AG08395 (cell line): Measurements from ENCODE around the gene PRTFDC1.
"Not testable (repeated sequence)": the region's sequence is repeated elsewhere in the genome, so short reads cannot be mapped to it uniquely, and the experiment has no call there.

Experiments used
- DNase-seq: peaks from one replicate; pipeline ENCODE4 v3.0.0; 2012; ENCODE audit warnings: mixed read lengths, low spot score

The PRTFDC1 gene, protein sequence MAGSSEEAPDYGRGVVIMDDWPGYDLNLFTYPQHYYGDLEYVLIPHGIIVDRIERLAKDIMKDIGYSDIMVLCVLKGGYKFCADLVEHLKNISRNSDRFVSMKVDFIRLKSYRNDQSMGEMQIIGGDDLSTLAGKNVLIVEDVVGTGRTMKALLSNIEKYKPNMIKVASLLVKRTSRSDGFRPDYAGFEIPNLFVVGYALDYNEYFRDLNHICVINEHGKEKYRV

DNA sequence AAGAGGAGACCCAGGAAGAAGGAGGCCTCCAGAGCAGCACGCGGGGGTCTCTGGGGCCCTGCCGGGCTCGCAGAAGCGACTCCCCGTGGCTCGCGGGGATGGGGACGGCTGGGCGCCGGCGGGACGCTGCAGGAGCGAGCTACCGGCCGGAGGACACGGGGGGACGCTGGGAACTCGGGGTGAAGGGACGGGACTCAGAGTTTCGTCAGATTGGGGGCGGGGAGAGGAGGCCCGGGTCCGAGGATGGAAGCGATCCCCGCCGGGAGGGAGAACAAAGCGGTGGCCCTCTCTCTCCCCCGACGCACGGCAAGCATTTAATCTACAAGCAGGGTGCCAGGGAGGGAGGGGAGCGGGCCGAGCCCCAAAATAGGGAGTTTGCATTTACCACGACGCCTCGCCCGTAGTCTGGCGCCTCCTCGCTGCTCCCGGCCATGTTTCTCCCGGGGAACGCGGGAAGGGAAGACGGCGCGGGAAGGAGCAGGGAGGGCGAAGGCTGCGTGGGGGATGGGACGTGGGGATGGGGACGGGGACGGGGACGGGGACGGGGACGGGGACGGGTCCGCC is at the start of gene PRTFDC1:
PRTFDC1 (minus strand) TSS at position 464 of the 564 bp plus-strand sequence; CDS start at position 433, 31 bp downstream.
- DNase-seq = peak; percentile 36

DNA sequence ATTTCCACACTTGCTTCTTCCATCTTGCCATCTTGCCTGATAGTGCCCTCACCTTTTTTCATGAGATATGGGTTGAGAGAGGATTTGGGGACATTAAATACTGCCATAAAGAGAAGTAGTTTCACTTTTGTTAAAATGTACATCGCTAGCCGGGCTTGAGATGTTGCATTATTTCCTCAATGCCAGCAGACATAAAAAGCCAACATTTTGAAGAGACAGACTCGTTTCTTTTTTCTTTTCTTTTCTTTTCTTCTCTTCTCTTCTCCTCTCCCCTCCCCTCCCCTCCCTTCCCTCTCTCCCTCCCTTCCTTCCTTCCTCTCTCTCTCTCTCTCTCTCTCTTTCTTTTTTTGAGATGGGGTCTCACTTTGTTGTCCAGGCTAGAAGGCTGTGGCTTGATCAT is 45.6 kb upstream of the PRTFDC1 start:
- no peak for DNase-seq

DNA sequence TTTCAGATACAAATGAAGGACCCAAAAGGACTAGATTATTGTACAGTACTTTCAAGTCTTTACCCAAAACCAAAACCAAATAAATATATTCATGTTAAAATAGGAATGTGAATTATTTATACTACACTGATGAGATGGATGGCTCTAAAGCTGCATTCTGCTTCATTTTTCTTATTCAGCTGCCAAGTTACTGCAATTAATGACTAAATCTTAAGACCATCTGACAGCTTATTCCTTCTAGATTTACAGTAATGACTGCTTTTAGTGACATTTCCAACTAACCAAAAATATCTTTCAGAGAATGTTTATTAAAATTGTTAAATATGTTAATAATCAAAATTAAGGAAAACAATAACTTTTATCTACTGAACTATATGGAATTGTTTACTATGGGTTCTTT is 42.7 kb upstream of the PRTFDC1 start:
- no peak for DNase-seq

DNA sequence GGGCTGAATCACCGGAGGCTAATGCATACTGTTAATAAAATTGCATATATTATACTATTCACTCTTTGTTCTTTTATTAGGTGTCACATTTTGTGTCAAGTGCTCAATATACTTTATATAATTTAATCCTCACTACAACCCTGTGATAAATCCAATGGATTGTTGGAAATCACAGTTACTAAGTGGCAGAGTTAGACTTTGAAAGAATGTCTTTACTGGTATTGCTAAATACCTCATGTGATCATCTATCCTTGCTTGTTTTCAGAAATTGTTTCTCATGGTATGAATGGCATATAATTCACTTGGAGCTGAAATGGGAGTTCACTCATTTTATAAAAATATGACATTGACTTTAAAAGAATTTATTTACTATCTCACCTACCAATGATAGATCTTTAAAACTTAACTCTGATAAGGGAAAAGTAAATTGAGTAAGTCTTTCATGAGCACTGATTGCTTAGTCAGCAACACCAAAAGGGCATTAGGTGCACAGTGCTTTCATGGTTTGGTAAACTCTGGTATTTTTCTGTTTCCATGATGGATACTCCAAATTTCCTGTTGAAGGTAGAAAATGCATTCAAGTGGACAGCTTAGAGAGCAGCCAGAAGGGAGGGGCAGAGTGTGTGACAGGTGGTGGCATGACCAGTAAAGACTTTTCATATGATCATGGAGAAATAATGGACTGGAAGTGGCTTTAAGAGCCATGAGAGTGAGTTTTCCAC is 41.0 kb upstream of the PRTFDC1 start:
- DNase-seq = no peak

DNA sequence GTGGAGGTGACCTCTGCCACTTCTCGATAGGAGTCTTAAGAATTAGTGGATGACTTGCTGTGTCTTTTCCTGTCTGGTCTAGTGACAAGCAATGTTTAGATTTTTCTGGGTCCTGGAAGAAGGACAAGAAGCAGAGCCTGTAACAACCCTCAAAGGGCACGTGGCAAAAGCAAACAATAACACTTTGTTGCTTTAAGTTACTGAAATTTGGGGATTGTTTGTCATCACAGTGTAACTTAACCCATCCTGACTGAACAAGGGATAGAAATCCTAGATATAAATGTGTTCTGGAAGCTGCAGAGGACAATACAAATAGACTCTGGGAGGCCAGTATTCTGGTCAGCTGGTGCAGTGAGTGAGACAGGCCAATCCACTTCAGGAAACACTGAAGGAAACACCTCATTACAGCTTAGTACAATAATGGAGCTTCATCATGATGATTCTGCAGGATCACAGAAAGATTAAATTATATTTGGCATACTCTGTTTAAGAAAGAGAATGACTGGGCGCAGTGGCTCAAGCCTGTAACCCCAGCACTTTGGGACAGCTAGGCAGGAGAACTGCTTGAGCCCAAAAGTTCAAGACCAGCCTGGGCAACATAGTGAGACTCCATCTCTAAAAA is 40.2 kb upstream of the PRTFDC1 start:
- no peak for DNase-seq

DNA sequence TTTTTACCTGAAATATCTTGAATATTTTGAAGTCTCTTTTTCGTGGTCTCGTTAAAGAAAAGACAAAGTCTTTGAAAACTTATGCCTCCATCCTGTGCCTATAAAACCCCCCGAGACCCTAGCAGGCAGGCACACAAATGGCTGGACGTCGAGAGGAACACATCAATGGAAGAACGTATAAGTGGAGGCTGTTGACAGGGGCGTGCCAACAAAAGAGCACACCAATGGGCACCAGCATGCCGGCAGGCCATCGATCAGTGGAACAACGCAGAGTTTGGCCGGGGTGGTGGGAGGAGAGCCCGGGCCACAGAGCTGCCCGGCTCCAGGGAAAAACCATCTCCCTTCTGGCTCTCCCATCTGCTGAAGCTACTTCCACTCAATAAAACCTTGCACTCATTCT is 38.9 kb upstream of the PRTFDC1 start:
- DNase-seq = no peak

DNA sequence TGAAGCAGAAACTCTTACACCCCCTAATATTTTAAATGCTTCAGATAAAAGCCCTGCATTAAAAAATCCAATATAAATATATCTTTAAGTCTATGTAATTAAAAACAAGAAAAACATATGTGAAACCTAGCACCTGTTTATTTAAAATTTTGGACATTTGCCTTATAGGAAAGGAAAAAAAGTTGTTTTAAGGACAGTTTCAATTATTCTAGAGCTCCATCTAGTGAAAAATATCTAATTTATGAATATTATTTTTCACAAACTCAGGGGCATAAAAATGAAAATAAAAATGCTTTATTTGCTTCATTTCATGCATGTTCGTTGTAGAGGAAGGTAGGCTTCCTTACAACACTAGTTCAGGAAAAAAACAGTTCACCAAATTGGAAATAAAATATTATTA is 37.5 kb upstream of the PRTFDC1 start:
- no peak for DNase-seq

DNA sequence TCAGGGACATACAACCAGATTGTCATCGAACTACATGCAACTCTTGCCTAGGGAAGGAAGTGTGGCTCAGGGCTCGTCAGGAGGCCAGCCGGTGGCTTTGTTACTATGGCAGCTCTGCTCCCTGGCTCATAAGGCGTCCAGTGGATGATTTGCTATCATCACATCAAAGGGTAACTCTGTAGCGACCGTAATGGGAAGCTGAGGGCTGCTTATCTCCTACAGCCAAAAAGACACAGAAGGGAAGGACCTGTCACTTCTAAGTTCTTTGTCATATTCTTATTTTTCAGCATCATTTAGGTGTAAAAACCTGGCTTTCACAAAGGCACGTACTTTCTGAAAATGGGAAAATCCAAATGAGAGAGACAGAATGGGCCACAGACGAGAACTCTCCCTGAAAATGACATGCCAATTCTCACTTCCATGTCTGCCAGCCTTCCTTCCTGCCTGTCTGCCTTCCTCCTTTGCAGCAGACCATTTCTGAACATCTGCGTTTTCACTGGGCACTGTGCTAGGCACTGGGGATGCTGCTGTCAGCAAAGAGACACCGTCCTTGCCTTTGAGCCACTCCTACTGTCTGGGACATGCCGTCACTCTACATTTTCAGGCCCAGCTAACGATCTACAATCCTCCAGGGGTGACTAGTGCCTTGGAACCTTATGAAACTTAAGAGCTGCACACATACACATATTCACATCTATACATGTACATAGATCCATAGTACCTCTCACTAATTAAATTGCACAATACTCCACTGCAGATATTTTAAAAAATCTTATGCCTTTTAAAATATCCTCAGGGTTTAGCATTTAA is 36.6 kb upstream of the PRTFDC1 start:
- no peak for DNase-seq

DNA sequence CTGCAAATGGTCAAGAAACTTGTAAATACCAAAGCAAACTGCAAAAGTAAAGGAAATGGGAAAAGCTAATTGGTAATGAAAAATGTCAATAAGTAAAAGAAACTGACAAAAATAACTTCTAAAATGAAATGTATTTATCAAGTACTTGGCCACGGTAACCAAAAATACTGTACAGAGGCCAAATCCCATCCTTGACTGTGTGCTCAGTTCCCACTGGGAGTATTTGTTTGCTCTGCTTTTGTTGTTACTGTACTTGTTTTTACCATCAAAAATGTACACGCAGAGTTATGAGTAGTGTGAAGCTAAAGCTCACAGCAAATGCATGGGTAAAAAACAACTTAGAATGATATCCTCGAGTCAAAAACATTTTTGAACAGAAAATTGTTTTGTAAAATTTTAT is 32.5 kb upstream of the PRTFDC1 start:
- no peak for DNase-seq

DNA sequence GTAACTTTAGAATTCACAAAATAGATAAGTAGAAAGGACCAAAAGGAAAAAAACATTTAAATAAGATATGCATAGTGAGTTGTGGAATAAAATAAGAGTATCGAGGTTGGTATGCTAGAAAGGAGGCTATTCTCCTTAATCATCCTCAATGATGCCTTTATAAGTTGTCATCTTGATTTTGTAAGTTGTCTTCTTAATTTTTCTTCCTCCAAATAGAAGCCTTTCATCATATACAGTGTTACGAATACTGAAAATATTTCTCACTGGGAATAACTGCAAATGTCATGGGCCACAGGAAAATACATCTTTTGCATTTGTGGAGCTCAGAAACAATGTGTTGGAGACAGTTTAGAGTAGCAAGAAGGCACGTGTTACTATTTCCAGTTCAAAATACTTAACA is 31.5 kb upstream of the PRTFDC1 start:
- no peak for DNase-seq

DNA sequence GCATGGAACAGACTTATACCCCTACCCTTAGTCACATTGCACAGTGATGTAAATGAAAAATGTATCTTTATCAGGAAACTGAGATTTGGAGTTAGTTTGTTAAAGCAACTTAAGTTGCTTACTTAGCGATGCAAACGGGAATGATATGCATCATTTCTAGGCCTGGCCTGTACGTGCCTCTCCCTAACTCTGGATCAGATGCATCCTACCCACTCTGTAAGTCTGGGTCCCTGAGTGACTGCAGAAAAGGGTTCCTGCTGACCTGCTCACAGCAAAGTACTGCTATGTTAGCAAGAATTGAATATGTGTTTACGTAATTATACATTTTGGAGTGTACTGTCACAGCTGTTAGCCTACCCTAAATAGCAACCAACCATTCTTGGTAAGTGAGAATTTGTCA is 30.7 kb upstream of the PRTFDC1 start:
- DNase-seq = no peak

DNA sequence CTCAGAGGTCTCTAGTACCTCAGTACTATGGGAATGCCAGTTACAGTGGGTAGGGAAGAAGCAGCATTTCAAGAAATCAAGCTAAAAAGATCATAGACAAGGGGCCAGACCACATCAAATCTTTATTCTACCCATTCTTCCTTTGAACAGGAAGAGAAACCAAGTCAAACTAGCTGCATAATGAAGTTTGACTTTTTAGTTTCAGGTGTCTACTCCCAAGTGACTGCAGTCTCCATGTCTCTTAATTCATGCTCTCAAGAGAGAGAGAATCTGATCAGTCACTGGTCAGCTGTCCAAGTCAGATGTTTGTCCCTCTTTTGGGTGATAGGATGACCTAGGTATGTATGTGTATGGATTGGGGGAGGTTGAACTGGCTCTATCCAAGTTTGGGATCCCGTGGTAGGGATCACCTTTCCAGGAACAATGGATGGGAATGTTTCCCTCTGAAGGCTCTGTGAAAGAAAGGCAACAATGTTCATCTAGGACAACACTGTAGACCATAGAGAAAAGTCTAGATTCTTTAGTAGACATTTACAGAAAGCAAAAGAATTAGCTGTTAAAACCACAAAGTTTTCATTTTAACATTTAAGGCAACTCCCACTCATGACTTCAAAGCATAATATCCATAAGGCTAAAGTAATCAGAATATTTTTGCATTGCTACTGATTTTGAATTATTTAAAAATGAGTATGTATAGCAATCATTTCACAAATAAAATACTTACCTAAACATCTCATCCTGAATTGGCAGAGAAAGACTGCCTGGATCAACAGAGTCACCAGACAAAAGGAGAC is 30.1 kb upstream of the PRTFDC1 start:
- DNase-seq = no peak

DNA sequence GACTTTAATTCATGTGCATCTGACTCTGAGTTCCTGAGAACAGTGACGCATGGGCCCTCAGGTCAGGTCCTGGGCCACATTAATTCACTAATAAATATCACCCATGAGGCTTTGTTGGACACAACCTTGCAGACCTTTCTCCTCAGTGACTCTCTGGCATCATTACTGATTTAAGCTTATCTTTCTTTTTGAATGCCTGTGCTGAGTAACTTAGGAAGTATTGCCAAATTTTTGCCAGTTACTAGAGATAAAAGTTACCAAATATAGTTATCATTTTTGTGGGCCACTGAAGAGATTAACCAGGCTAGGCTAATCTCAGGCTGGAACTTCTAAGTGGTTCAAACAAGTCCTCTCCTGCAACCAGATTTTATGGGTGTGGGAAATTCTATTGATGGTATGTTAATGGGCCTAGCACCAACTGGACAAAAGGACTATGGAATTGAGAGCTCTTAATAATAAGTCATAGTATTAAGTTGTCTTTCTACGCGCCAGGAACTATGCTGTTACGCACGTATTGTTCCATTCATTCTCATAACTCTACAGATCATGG is 28.8 kb upstream of the PRTFDC1 start:
- DNase-seq = no peak

DNA sequence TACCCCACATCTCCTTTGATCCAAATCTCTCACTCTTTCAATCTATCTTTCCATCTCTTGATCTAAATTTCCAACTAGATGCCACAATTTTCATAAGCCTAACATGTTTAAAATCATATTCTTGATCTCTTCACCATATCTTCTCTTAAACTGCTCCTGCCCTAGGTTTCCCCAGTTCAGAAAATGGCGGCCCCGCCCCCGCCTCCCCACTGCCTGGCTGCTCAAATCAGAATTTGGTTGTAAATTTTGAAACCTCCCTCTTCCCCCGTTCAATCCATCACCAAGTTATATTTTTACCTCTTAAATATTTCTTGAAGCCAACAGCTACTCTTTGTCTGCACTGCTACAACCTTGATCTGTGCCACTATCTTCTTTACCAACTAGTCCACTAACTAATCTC is 27.3 kb upstream of the PRTFDC1 start:
- no peak for DNase-seq

DNA sequence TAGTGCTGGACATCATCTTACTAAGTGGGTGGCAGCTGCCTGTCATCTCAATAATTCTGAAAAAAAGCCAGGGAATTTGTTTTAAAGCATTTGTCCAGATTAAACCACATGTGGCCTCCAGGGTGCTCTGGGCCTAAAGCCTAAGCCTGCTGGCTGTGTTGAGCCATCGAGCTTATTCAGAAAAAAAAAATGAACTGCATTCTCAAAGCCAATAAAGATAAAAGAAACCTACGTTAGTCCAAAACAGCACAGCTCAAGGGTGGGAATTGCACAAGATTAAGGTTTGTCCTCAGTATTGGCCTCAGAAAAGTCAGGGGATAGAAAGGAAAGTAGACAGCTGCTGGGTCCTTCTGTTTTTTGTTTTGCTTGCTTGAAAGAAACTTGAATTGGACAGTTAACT is 22.6 kb upstream of the PRTFDC1 start:
- peak; percentile 66 for DNase-seq

DNA sequence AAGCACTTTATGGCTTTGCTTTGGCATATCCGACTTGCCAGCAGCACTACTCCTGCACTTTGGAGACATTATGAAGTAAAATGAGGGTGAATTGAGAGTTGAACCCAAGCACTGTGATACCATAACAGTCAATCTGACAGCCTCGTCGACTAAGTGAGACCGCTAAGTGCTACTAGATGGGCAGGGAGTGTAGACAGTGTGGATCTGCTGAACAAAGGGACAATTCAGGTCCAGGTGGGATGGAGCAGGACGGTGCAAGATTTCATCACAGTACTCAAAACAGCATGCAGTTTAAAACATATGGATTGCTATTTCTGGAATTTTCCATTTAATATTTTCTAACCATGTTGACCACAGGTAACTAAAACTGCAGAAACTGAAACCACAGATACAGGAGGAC is 20.8 kb upstream of the PRTFDC1 start:
- no peak for DNase-seq

DNA sequence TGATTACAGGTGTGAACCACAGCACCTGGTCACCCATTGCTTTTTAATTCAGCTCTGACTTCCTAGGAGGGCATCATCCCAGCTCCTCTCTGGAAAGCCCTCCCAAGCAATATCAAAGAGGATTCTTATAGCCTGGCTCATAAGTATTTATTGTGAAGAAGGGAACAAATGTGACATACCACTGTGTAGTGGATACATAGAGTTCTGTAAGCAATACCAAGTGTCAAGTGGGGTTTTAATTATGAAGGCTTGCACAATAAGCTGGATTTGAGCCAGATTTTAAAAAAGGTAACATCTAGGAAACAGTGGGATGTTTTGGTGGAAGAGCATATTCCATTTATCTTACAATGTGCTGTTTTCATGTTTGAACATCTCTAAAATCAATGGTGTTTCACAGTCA is 19.0 kb upstream of the PRTFDC1 start:
- DNase-seq = no peak

DNA sequence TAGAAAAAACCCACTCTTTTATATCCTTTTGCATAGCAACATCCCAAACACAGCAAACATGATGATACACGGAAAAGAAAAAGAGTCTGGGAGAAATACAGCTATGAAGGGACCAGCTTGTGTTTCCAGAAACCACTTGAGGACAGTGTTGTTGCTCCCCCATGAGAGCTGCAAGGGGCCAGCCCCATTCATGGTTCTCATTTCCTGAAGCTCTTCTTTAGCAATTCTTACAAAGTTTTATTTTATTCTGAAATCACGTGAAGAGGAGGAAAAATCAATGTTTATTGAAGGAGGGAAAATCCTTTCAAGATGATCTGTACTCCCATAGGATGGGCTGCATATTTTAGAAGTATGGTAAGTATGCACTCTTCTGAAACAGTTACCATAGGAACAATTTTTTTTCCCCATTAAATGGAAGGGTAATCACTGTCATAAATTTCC is 17.5 kb upstream of the PRTFDC1 start:
- DNase-seq = peak; percentile 33

DNA sequence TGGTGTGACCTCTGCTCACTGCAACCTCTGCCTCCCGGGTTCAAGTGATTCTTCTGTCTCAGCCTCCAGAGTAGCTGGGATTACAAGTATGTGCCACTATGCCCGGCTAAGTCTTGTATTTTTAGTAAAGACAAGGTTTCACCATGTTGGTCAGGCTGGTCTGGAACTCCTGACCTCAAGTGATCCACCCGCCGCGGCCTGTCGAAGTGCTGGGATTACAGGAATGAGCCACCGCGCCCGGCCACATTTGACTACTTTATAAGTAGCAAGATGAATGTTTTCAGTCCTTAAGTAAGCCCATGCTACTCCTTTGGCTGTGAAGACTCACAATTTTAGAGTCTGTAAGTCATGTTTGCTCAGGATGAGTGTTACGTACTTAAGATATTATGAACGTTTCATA is 16.5 kb upstream of the PRTFDC1 start:
- not testable (repeated sequence) for DNase-seq

DNA sequence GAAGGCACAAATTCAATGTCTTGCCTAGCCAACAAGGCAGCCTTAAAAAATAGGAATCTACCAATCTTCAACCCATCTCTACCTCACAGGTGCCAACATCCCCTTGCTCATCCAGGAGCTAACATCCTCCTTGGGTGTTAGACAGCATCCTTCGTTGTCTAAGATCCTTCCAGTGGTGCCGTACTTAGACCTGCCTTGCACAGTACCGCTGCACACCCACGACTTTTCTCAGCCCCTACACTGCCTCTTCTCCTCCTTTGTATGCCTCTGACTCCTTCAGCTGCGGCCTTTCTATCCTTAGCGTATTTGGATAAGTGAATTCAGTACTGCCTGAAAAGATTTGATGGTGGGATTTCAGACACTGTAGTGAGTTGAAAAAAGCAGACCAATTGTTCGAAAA is 15.9 kb upstream of the PRTFDC1 start:
- DNase-seq = no peak

DNA sequence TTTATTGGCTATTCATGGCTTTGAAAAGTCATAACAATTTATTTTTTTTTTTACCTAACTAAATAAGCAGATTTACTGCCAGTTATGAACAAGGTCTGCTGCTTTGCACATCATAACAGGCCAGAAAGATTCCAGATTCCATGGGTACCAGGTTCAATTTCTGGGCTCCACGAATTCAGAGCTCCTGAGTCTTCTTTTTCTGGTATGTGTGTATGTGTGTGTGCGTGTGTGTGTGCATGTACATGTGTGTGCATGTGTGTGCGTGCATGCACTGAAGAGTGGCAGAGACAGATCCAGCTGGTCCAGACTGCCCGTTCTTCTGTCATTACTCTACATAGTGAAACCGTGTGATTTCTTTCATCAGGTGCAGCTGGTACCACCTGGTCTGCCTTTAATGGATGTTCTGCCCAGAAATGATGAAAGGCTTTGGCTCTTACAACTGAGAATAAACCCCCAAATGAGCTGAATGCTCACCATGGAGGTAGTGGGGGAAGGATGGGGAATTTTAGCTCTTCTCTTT is 14.6 kb upstream of the PRTFDC1 start:
- DNase-seq = no peak
